ENCODE measurements around the gene MTCH1. TPM values are rescaled to one million over a fixed set of nuclear protein-coding genes. Genes with fewer than 3 reads are reported as not detected.

MTCH1 gene
- total RNA-seq, 1 donor from 2014 or later: 151 TPM

GRCh38 chr6:36963451-36964290 is 22.3 kb downstream of the MTCH1 start:
- no peak overlapping the region for H3K4me3 Mint-ChIP-seq
- H3K27me3 Mint-ChIP-seq (ENCODE audit: low read depth): no peaks in the 10 kb centered on the region
- no peak for DNase-seq (ENCODE audit: low spot score in 2 of 2, unreplicated experiment in 2 of 2)
- TF ChIP-seq CTCF (IDR thresholded peaks at IDR 0.05; ENCODE audit: unreplicated experiment): no peak
- no peak overlapping the region for H3K27ac Mint-ChIP-seq
- peaks cover 16% of the 10 kb centered on the region for H3K4me1 Mint-ChIP-seq
- peaks cover 21% of the 10 kb centered on the region for H3K36me3 Mint-ChIP-seq
- no peaks in the 10 kb centered on the region for H3K9me3 Mint-ChIP-seq

- H3K27ac Mint-ChIP-seq: no peak overlapping the region
- H3K9me3 Mint-ChIP-seq: no peaks in the 10 kb centered on the region
- H3K27me3 Mint-ChIP-seq (ENCODE audit: low read depth): no peaks in the 10 kb centered on the region
- TF ChIP-seq CTCF (IDR thresholded peaks at IDR 0.05; ENCODE audit: unreplicated experiment): no peak
- no peak for DNase-seq (ENCODE audit: low spot score in 2 of 2, unreplicated experiment in 2 of 2)
- H3K4me1 Mint-ChIP-seq: peaks cover 16% of the 10 kb centered on the region
- H3K4me3 Mint-ChIP-seq: no peak overlapping the region
- peaks cover 15% of the 10 kb centered on the region for H3K36me3 Mint-ChIP-seq
Observed at GRCh38 chr6:36962874-36963273, 23.1 kb downstream of the MTCH1 start.

GRCh38 chr6:36961441-36962435 is 24.3 kb downstream of the MTCH1 start:
- H3K27ac Mint-ChIP-seq: no peak overlapping the region
- peaks cover 16% of the 10 kb centered on the region for H3K4me1 Mint-ChIP-seq
- no peaks in the 10 kb centered on the region for H3K27me3 Mint-ChIP-seq (ENCODE audit: low read depth)
- H3K9me3 Mint-ChIP-seq: no peaks in the 10 kb centered on the region
- no peak overlapping the region for H3K4me3 Mint-ChIP-seq
- TF ChIP-seq CTCF (IDR thresholded peaks at IDR 0.05; ENCODE audit: unreplicated experiment): no peak
- DNase-seq (ENCODE audit: low spot score in 2 of 2, unreplicated experiment in 2 of 2): no peak
- H3K36me3 Mint-ChIP-seq: peaks cover 8% of the 10 kb centered on the region

- no peaks in the 10 kb centered on the region for H3K36me3 Mint-ChIP-seq
- no peaks in the 10 kb centered on the region for H3K27me3 Mint-ChIP-seq (ENCODE audit: low read depth)
- peaks cover 13% of the 10 kb centered on the region for H3K4me1 Mint-ChIP-seq
- H3K27ac Mint-ChIP-seq: no peak overlapping the region
- H3K9me3 Mint-ChIP-seq: no peaks in the 10 kb centered on the region
- no peak for DNase-seq (ENCODE audit: low spot score in 2 of 2, unreplicated experiment in 2 of 2)
- TF ChIP-seq CTCF (IDR thresholded peaks at IDR 0.05; ENCODE audit: unreplicated experiment): no peak
- no peak overlapping the region for H3K4me3 Mint-ChIP-seq
Observed at GRCh38 chr6:36959555-36960250, 26.3 kb downstream of the MTCH1 start.

GRCh38 chr6:36958775-36959554 is 27.0 kb downstream of the MTCH1 start:
- no peak overlapping the region for H3K4me3 Mint-ChIP-seq
- no peaks in the 10 kb centered on the region for H3K27me3 Mint-ChIP-seq (ENCODE audit: low read depth)
- no peak for TF ChIP-seq CTCF (IDR thresholded peaks at IDR 0.05; ENCODE audit: unreplicated experiment)
- DNase-seq (ENCODE audit: low spot score in 2 of 2, unreplicated experiment in 2 of 2): no peak
- no peaks in the 10 kb centered on the region for H3K9me3 Mint-ChIP-seq
- H3K4me1 Mint-ChIP-seq: peaks cover 5% of the 10 kb centered on the region
- no peaks in the 10 kb centered on the region for H3K36me3 Mint-ChIP-seq
- H3K27ac Mint-ChIP-seq: no peak overlapping the region

Measured in mesothelial cell of epicardium (in vitro differentiated cells).